HepG2 (cell line): Measurements from ENCODE around the gene PHACTR1. TPM values are rescaled to one million over a fixed set of nuclear protein-coding genes. Genes with fewer than 3 reads are reported as not detected.

Source experiments
- ATF4 ChIP-seq, 2 experiments: fragments of 450-650 bp in 1 of 2; sonication (generic) in 1 of 2; formaldehyde crosslinking; IDR thresholded peaks; 2 replicates each; pipeline versions ENCODE4 v1.5.0 to v1.8.0; 2020 to 2022; ENCODE audit warnings: mild to moderate bottlenecking in 1 of 2, missing genetic modification reagents in 1 of 2
- CREM ChIP-seq, 2 experiments: sonication (generic) in 1 of 2; formaldehyde crosslinking in 1 of 2; IDR thresholded peaks; 2 replicates each; pipeline versions ENCODE4 v1.4.0 to v1.6.1; 2016 to 2020; ENCODE audit warnings: antibody characterized with exemption in 1 of 2, mild to moderate bottlenecking in 1 of 2, missing genetic modification reagents in 1 of 2
- FOXA3 ChIP-seq: IDR thresholded peaks from 2 replicates; pipeline ENCODE4 v1.6.1; 2016; ENCODE audit warnings: missing genetic modification reagents, missing compliant biosample characterization
- FOXM1 ChIP-seq: sonication (generic); formaldehyde crosslinking; IDR thresholded peaks from 2 replicates; pipeline ENCODE4 v1.5.0; 2020; ENCODE audit warnings: missing genetic modification reagents
- FOXP1 ChIP-seq, 2 experiments: fragments of 450-650 bp in 1 of 2; IDR thresholded peaks; 2 replicates each; pipeline ENCODE4 v1.6.1; 2017 to 2018; ENCODE audit warnings: antibody characterized with exemption in 1 of 2
- GRHL1 ChIP-seq: sonication (generic); formaldehyde crosslinking; conservative IDR thresholded peaks from 2 replicates; pipeline ENCODE4 v1.8.0; 2022; ENCODE audit warnings: missing genetic modification reagents
- HDAC2 ChIP-seq: sonication (generic); formaldehyde crosslinking; IDR thresholded peaks from 2 replicates; pipeline ENCODE4 v1.4.0; 2020; ENCODE audit warnings: missing genetic modification reagents
- HDAC6 ChIP-seq: fragments of 200-600 bp; sonication (generic); IDR thresholded peaks from 2 replicates; pipeline ENCODE4 v1.7.0; 2017; ENCODE audit warnings: mild to moderate bottlenecking, antibody characterized with exemption, low read length, low read depth
- KDM3A ChIP-seq: IDR thresholded peaks from 2 replicates; pipeline ENCODE4 v1.6.1; 2018; ENCODE audit warnings: low read depth, missing compliant biosample characterization
- MAFK ChIP-seq, 2 experiments: IDR thresholded peaks in 1 of 2; conservative IDR thresholded peaks in 1 of 2; 2 replicates each; pipeline ENCODE4 v1.6.1; 2011; ENCODE audit warnings: improper control_type of control experiment in 2 of 2, low read length in 2 of 2
- RAD21 ChIP-seq: fragments of 450-650 bp; formaldehyde crosslinking; IDR thresholded peaks from 2 replicates; pipeline ENCODE4 v1.5.0; 2020; ENCODE audit warnings: mild to moderate bottlenecking
- REL ChIP-seq: sonication (generic); formaldehyde crosslinking; conservative IDR thresholded peaks from 2 replicates; pipeline ENCODE4 v1.8.0; 2022; ENCODE audit warnings: mild to moderate bottlenecking, missing genetic modification reagents, moderate library complexity
- REPIN1 ChIP-seq: sonication (generic); formaldehyde crosslinking; IDR thresholded peaks from 2 replicates; pipeline ENCODE4 v1.8.0; 2022; ENCODE audit warnings: missing genetic modification reagents, low read depth, mild to moderate bottlenecking, borderline replicate concordance
- RXRA ChIP-seq: sonication (generic); formaldehyde crosslinking; IDR thresholded peaks from 2 replicates; pipeline ENCODE4 v1.5.1; 2020; ENCODE audit warnings: missing genetic modification reagents
- SNAI1 ChIP-seq: sonication (generic); formaldehyde crosslinking; IDR thresholded peaks from 2 replicates; pipeline ENCODE4 v1.5.0; 2020; ENCODE audit warnings: mild to moderate bottlenecking, missing genetic modification reagents, borderline replicate concordance
- SOX5 ChIP-seq: IDR thresholded peaks from 2 replicates; pipeline ENCODE4 v1.6.1; 2016; ENCODE audit warnings: borderline replicate concordance
- ZBTB10 ChIP-seq: sonication (generic); formaldehyde crosslinking; IDR thresholded peaks from 2 replicates; pipeline ENCODE4 v1.4.0; 2020; ENCODE audit warnings: missing genetic modification reagents, borderline replicate concordance
- ZBTB21 ChIP-seq: sonication (generic); formaldehyde crosslinking; IDR thresholded peaks from 2 replicates; pipeline ENCODE4 v1.4.0; 2020; ENCODE audit warnings: missing genetic modification reagents
- ZFP41 ChIP-seq: sonication (generic); formaldehyde crosslinking; IDR thresholded peaks from 2 replicates; pipeline ENCODE4 v1.4.0; 2020; ENCODE audit warnings: mild to moderate bottlenecking, missing genetic modification reagents, borderline replicate concordance
- ZNF251 ChIP-seq: sonication (generic); formaldehyde crosslinking; IDR thresholded peaks from 2 replicates; pipeline ENCODE4 v1.9.0; 2021; ENCODE audit warnings: mild to moderate bottlenecking, missing genetic modification reagents
- ZNF275 ChIP-seq: sonication (generic); formaldehyde crosslinking; IDR thresholded peaks from 2 replicates; pipeline ENCODE4 v1.8.0; 2022; ENCODE audit warnings: missing genetic modification reagents, mild to moderate bottlenecking, inconsistent platforms, borderline replicate concordance
- ZNF296 ChIP-seq: sonication (generic); formaldehyde crosslinking; conservative IDR thresholded peaks from 2 replicates; pipeline ENCODE4 v1.5.0; 2020; ENCODE audit warnings: mild to moderate bottlenecking, missing genetic modification reagents
- ZNF326 ChIP-seq: sonication (generic); formaldehyde crosslinking; IDR thresholded peaks from 2 replicates; pipeline ENCODE4 v1.4.0; 2020; ENCODE audit warnings: missing genetic modification reagents, borderline replicate concordance
- ZNF549 ChIP-seq: sonication (generic); formaldehyde crosslinking; IDR thresholded peaks from 2 replicates; pipeline ENCODE4 v1.5.0; 2020; ENCODE audit warnings: missing genetic modification reagents
- ZNF572 ChIP-seq: sonication (generic); formaldehyde crosslinking; IDR thresholded peaks from 2 replicates; pipeline ENCODE4 v1.5.1; 2020; ENCODE audit warnings: mild to moderate bottlenecking, missing genetic modification reagents
- ZNF792 ChIP-seq: IDR thresholded peaks from 2 replicates; pipeline ENCODE4 v1.6.1; 2016
- polyA plus RNA-seq, 8 experiments: library from polyadenylated mRNA; depleted of rRNA in 3 of 8; stranded (reverse) in 7 of 8; unstranded in 1 of 8; fragments of >200 nt; fragmentation: Illumina TruSeq in 4 of 8; extraction: Trizol in 4 of 8; gene quantifications; 2 replicates each; pipeline versions ENCODE4 v1.2.1 to v1.2.3, GENCODE V29; 2011 to 2016; ENCODE audit warnings: low read depth in 4 of 8, missing spikeins in 1 of 8, mixed read lengths in 1 of 8; ENCODE audit not compliant: insufficient read depth in 1 of 8
- total RNA-seq, 5 experiments: library from RNA; depleted of rRNA; stranded (reverse); fragments of >200 nt; fragmentation: Illumina TruSeq; extraction: Trizol; gene quantifications; 2 replicates each; pipeline ENCODE4 v1.2.3, GENCODE V29; 2016; ENCODE audit warnings: low read depth in 1 of 5

PHACTR1 gene
- total and polyA plus RNA-seq, 2 of the 13 experiments (the other 11 are each of a cell fraction or from before 2014, with no cell fraction given) = 0.09 TPM; not detected in 1

- no peak for TF ChIP-seq ZBTB10
- TF ChIP-seq FOXA3 (CRISPR knock-in tag) = peak; percentile 86
- no peak for TF ChIP-seq RXRA (CRISPR knock-in tag)
- no peak for TF ChIP-seq ZNF296 (CRISPR knock-in tag)
- TF ChIP-seq SNAI1 (CRISPR knock-in tag) = no peak
- no peak for TF ChIP-seq ZNF572 (CRISPR knock-in tag)
- no peak for TF ChIP-seq ZNF251 (CRISPR knock-in tag)
- TF ChIP-seq ZNF549 (CRISPR knock-in tag) = no peak
- TF ChIP-seq ZFP41 = no peak
- TF ChIP-seq MAFK (conservative IDR thresholded peaks at IDR 0.05 in 1 of 2, IDR thresholded peaks at IDR 0.05 in 1 of 2; ENCODE audit: low read length in 2 of 2) = no peak
- TF ChIP-seq FOXM1 (CRISPR knock-in tag) = no peak
- no peak for TF ChIP-seq KDM3A
- TF ChIP-seq HDAC6 = no peak
- no peak for TF ChIP-seq ZNF275
- 0 out of 2 replicates have a peak, but pooled peaks have one; percentile 26 for TF ChIP-seq HDAC2 (CRISPR knock-in tag)
- no peak for TF ChIP-seq FOXP1 (IDR thresholded peaks at IDR 0.05)
- peak; percentile 40 for TF ChIP-seq FOXP1 (CRISPR knock-in tag; IDR thresholded peaks at IDR 0.05)
- peak in 1 of 2 experiments; percentile 45; a peak in 1 of 4 replicates for TF ChIP-seq ATF4 (CRISPR knock-in tag; IDR thresholded peaks at IDR 0.05)
- no peak for TF ChIP-seq GRHL1
- no peak for TF ChIP-seq ZNF326 (CRISPR knock-in tag)
- TF ChIP-seq SOX5 (CRISPR knock-in tag) = peak; percentile 50; the same call in 1 of the 2 replicates
- no peak for TF ChIP-seq ZNF792 (CRISPR knock-in tag)
- TF ChIP-seq RAD21 (CRISPR knock-in tag) = no peak
- TF ChIP-seq ZBTB21 (CRISPR knock-in tag) = no peak
- TF ChIP-seq CREM (IDR thresholded peaks at IDR 0.05) = no peak
- no peak for TF ChIP-seq CREM (CRISPR knock-in tag; IDR thresholded peaks at IDR 0.05)
- TF ChIP-seq REL (CRISPR knock-in tag) = no peak
- no peak for TF ChIP-seq REPIN1 (CRISPR knock-in tag)
Observed at GRCh38 chr6:13203145-13203544, 486.6 kb downstream of the PHACTR1 start (continued).
